ES-I3 (cell line): ENCODE data around the gene PCCA.
"Not testable (repeated sequence)": the region's sequence is repeated elsewhere in the genome, so short reads cannot be mapped to it uniquely, and the experiment has no call there.

ENCODE experiments used
- H3K36me3 ChIP-seq: 2 replicates; pipeline ENCODE4 v1.6.1; 2013; ENCODE audit warnings: mild to moderate bottlenecking, low read length, control low read depth, moderate library complexity; ENCODE audit not compliant: insufficient read depth
- H3K4me1 ChIP-seq: 2 replicates; pipeline ENCODE4 v1.6.1; 2013; ENCODE audit warnings: mild to moderate bottlenecking, control low read depth, low read length; ENCODE audit not compliant: insufficient read depth
- H3K9ac ChIP-seq: 2 replicates; pipeline ENCODE4 v1.6.1; 2013; ENCODE audit warnings: low read depth, mild to moderate bottlenecking, low read length, moderate library complexity
- H3K9me3 ChIP-seq: 2 replicates; pipeline ENCODE4 v1.6.1; 2013; ENCODE audit warnings: mild to moderate bottlenecking, low read length, moderate library complexity; ENCODE audit not compliant: control insufficient read depth, insufficient read depth

Gene PCCA

GRCh38 chr13:100088273-100088643 is 635 bp upstream of the PCCA start:
- H3K9ac ChIP-seq: peak overlapping the region; percentile 96
- no peaks in the 10 kb centered on the region for H3K9me3 ChIP-seq
- H3K4me1 ChIP-seq: no peaks in the 10 kb centered on the region
- H3K36me3 ChIP-seq: no peaks in the 10 kb centered on the region; the same call in 1 of the 2 replicates

- H3K9me3 ChIP-seq: no peaks in the 10 kb centered on the region
- H3K9ac ChIP-seq: peak overlapping the region; percentile 96
- no peaks in the 10 kb centered on the region; the same call in 1 of the 2 replicates for H3K36me3 ChIP-seq
- no peaks in the 10 kb centered on the region for H3K4me1 ChIP-seq
Observed at GRCh38 chr13:100089465-100090032, 656 bp downstream of the PCCA start.

GRCh38 chr13:100090861-100091260 is 2.0 kb downstream of the PCCA start:
- no peaks in the 10 kb centered on the region; the same call in 1 of the 2 replicates for H3K36me3 ChIP-seq
- no peaks in the 10 kb centered on the region for H3K4me1 ChIP-seq
- H3K9ac ChIP-seq: no peak overlapping the region
- H3K9me3 ChIP-seq: no peaks in the 10 kb centered on the region; the same call in 1 of the 2 replicates

- no peaks in the 10 kb centered on the region; the same call in 1 of the 2 replicates for H3K36me3 ChIP-seq
- no peaks in the 10 kb centered on the region; the same call in 1 of the 2 replicates for H3K9me3 ChIP-seq
- H3K4me1 ChIP-seq: no peaks in the 10 kb centered on the region
- H3K9ac ChIP-seq: no peak overlapping the region
Observed at GRCh38 chr13:100091391-100091790, 2.5 kb downstream of the PCCA start.

GRCh38 chr13:100092273-100092672 is 3.4 kb downstream of the PCCA start:
- not testable (repeated sequence) for H3K4me1 ChIP-seq, H3K9me3 ChIP-seq, H3K36me3 ChIP-seq, H3K9ac ChIP-seq

GRCh38 chr13:100095498-100095897 is 6.6 kb downstream of the PCCA start:
- H3K9me3 ChIP-seq: no peaks in the 10 kb centered on the region; the same call in 1 of the 2 replicates
- no peaks in the 10 kb centered on the region for H3K36me3 ChIP-seq
- H3K4me1 ChIP-seq: peaks cover 4% of the 10 kb centered on the region
- no peak overlapping the region for H3K9ac ChIP-seq

- no peaks in the 10 kb centered on the region for H3K36me3 ChIP-seq
- H3K4me1 ChIP-seq: peaks cover 4% of the 10 kb centered on the region
- no peaks in the 10 kb centered on the region; the same call in 1 of the 2 replicates for H3K9me3 ChIP-seq
Observed at GRCh38 chr13:100096526-100096925, 7.6 kb downstream of the PCCA start.

GRCh38 chr13:100097821-100098220 is 8.9 kb downstream of the PCCA start:
- Histone ChIP-seq H3K36me3 (no peaks in the 10 kb centered on the region), H3K9ac (no peak overlapping the region), H3K4me1 (peaks cover 4% of the 10 kb centered on the region), H3K9me3 (no peaks in the 10 kb centered on the region; the same call in 1 of the 2 replicates)

More at GRCh38 chr13:100096526-100096925, 7.6 kb downstream of the PCCA start:
- no peak overlapping the region for H3K9ac ChIP-seq

GRCh38 chr13:100098445-100099116 is 9.7 kb downstream of the PCCA start:
- Histone ChIP-seq H3K36me3 (no peaks in the 10 kb centered on the region), H3K9me3 (no peaks in the 10 kb centered on the region; the same call in 1 of the 2 replicates), H3K9ac (no peak overlapping the region), H3K4me1 (peaks cover 4% of the 10 kb centered on the region)

- not testable (repeated sequence) for H3K9ac ChIP-seq, H3K4me1 ChIP-seq, H3K9me3 ChIP-seq, H3K36me3 ChIP-seq
Observed at GRCh38 chr13:100099117-100099445, 10.2 kb downstream of the PCCA start.

GRCh38 chr13:100100115-100100879 is 11.4 kb downstream of the PCCA start:
- Histone ChIP-seq H3K4me1 (peaks cover 4% of the 10 kb centered on the region), H3K9ac (no peak overlapping the region), H3K9me3 (0 out of 2 replicates have a peak, but pooled peaks cover 2% of the 10 kb centered on the region), H3K36me3 (no peaks in the 10 kb centered on the region)

GRCh38 chr13:100102042-100102441 is 13.1 kb downstream of the PCCA start:
- Histone ChIP-seq H3K4me1 (peaks cover 4% of the 10 kb centered on the region), H3K9me3 (0 out of 2 replicates have a peak, but pooled peaks cover 2% of the 10 kb centered on the region)

GRCh38 chr13:100106005-100106404 is 17.1 kb downstream of the PCCA start:
- no peaks in the 10 kb centered on the region for H3K36me3 ChIP-seq
- H3K9ac ChIP-seq: no peak overlapping the region
- 0 out of 2 replicates have a peak, but pooled peaks cover 2% of the 10 kb centered on the region for H3K9me3 ChIP-seq
- H3K4me1 ChIP-seq: no peaks in the 10 kb centered on the region

More at GRCh38 chr13:100102042-100102441, 13.1 kb downstream of the PCCA start:
- H3K36me3 ChIP-seq: no peaks in the 10 kb centered on the region
- H3K9ac ChIP-seq: no peak overlapping the region

GRCh38 chr13:100106705-100107104 is 17.8 kb downstream of the PCCA start:
- Histone ChIP-seq H3K9ac (no peak overlapping the region), H3K9me3 (0 out of 2 replicates have a peak, but pooled peaks cover 2% of the 10 kb centered on the region), H3K4me1 (no peaks in the 10 kb centered on the region)

More at GRCh38 chr13:100106705-100107104, 17.8 kb downstream of the PCCA start:
- H3K36me3 ChIP-seq: no peaks in the 10 kb centered on the region
